Mammary epithelial cell (primary cell): ENCODE data around the gene TAF7L.

Experiments
- CTCF ChIP-seq, 2 donors: IDR thresholded peaks in 1 of 2; conservative IDR thresholded peaks in 1 of 2; 2 replicates each; pipeline ENCODE4 v1.5.1; 2011 to 2012; ENCODE audit warnings: inconsistent platforms in 2 of 2, low read length in 2 of 2, mild to moderate bottlenecking in 2 of 2, control low read depth in 1 of 2, low read depth in 1 of 2; ENCODE audit not compliant: insufficient read depth in 1 of 2; ENCODE audit errors: extremely low read depth in 1 of 2
- EZH2 ChIP-seq: IDR thresholded peaks from 2 replicates; pipeline ENCODE4 v1.6.1; 2012; ENCODE audit warnings: low read length, inconsistent platforms, borderline replicate concordance

GRCh38 chrX:101290957-101291603, at the start of gene TAF7L:
- TF ChIP-seq EZH2 (no peak), CTCF (conservative IDR thresholded peaks at IDR 0.05 in 1 of 2, IDR thresholded peaks at IDR 0.05 in 1 of 2; ENCODE audit: extremely low read depth in 1 of 2, insufficient read depth in 1 of 2, low read depth in 1 of 2, low read length in 2 of 2) (no peak)
